SU-DHL-6 (cell line): ENCODE results near the gene CIAO2B.

Source experiments
- H2AFZ ChIP-seq: fragments of 200-600 bp; sonication (generic); 2 replicates; pipeline ENCODE4 v1.6.1; 2014; ENCODE audit warnings: low read depth, mild to moderate bottlenecking, moderate library complexity, mixed read lengths, antibody characterized with exemption, low read length; ENCODE audit not compliant: severe bottlenecking
- H3F3A ChIP-seq: fragments of 200-600 bp; shearing (Covaris generic); 2 replicates; pipeline ENCODE4 v1.6.0; 2016; ENCODE audit warnings: antibody characterized with exemption, mild to moderate bottlenecking; ENCODE audit not compliant: insufficient read depth
- H3K27ac ChIP-seq: fragments of 200-600 bp; sonication (generic); 2 replicates; pipeline ENCODE4 v1.5.1; 2016; ENCODE audit warnings: low read depth, mild to moderate bottlenecking, low read length, moderate library complexity, mixed read lengths
- H3K27me3 ChIP-seq: fragments of 200-600 bp; sonication (generic), shearing (Covaris generic); 2 replicates; pipeline ENCODE4 v1.6.0; 2014; ENCODE audit warnings: mild to moderate bottlenecking, low read length
- H3K36me3 ChIP-seq: fragments of 200-600 bp; sonication (generic); 2 replicates; pipeline ENCODE4 v1.6.1; 2014; ENCODE audit warnings: mild to moderate bottlenecking, low read length, mixed read lengths
- H3K4me2 ChIP-seq: fragments of 300-600, 200-600 bp; shearing (Covaris generic), sonication (generic); 2 replicates; pipeline ENCODE4 v1.6.0; 2014; ENCODE audit warnings: low read length, low read depth, mild to moderate bottlenecking; ENCODE audit not compliant: poor library complexity, severe bottlenecking
- H3K4me3 ChIP-seq: fragments of 200-600 bp; sonication (generic); 2 replicates; pipeline ENCODE4 v1.5.1; 2014; ENCODE audit warnings: antibody characterized with exemption, low read length, mild to moderate bottlenecking, mixed read lengths; ENCODE audit not compliant: insufficient read depth, poor library complexity, severe bottlenecking
- H3K79me2 ChIP-seq: fragments of 200-600 bp; sonication (generic); 2 replicates; pipeline ENCODE4 v1.6.1; 2014; ENCODE audit warnings: mild to moderate bottlenecking, low read length, moderate library complexity; ENCODE audit not compliant: insufficient read depth
- H3K9ac ChIP-seq: fragments of 200-600 bp; sonication (generic); 2 replicates; pipeline ENCODE4 v1.7.0; 2014; ENCODE audit warnings: mild to moderate bottlenecking, low read length
- H3K9me2 ChIP-seq: fragments of 200-600 bp; sonication (generic); replicated peaks from 2 replicates; pipeline ENCODE4 v1.6.1; 2014; ENCODE audit warnings: low read length; ENCODE audit not compliant: insufficient read depth
- H3K9me3 ChIP-seq: fragments of 200-600 bp; sonication (generic); 2 replicates; pipeline ENCODE4 v1.6.1; 2014; ENCODE audit warnings: low read length, mixed read lengths; ENCODE audit not compliant: insufficient read depth
- H4K20me1 ChIP-seq: fragments of 200-600 bp; sonication (generic); 2 replicates; pipeline ENCODE4 v1.6.1; 2014; ENCODE audit warnings: low read depth, mild to moderate bottlenecking, antibody characterized with exemption, low read length, moderate library complexity, mixed read lengths
- EZH2phosphoT487 ChIP-seq: fragments of 200-600 bp; sonication (generic), shearing (Covaris generic); conservative IDR thresholded peaks from 2 replicates; pipeline ENCODE4 v1.6.1; 2018; ENCODE audit warnings: mild to moderate bottlenecking, antibody characterized with exemption, low read length, moderate library complexity, mixed read lengths
- TF ChIP-seq, protein P1 (sequence below): fragments of 200-600 bp; sonication (generic); IDR thresholded peaks from one replicate; pipeline ENCODE4 v1.5.1; 2017; ENCODE audit warnings: antibody characterized with exemption, mild to moderate bottlenecking, low read length, moderate library complexity; ENCODE audit not compliant: insufficient read depth, poor library complexity, severe bottlenecking

The CIAO2B gene

DNA sequence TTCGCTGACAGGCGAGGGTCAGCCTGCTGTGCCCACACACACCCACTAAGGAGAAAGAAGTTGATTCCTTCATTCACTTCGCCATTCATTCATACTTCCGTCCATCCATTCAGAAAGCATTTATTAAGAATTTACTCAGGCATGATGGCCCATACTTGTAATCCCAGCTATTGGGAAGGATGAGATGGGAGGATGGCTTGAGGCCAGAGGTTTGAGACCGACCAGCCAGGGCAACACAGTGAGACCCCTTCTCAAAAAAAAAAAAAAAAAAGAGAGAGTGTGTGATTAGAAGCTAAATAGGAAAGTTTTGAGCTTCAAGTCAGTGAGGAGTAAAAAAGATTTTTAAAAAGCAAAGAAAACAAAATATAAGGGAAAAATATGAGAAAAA lies 9.8 kb upstream of the CIAO2B start:
- H3F3A ChIP-seq, result no peaks in the 10 kb centered on the region
- no peaks in the 10 kb centered on the region for H3K9me3 ChIP-seq
- no peak overlapping the region for H3K4me2 ChIP-seq
- H3K4me3 ChIP-seq, result no peak overlapping the region
- no peaks in the 10 kb centered on the region for H3K79me2 ChIP-seq
- H3K9ac ChIP-seq, result no peak overlapping the region
- H4K20me1 ChIP-seq, result no peaks in the 10 kb centered on the region
- H3K27ac ChIP-seq, result no peak overlapping the region
- no peaks in the 10 kb centered on the region for H3K36me3 ChIP-seq
- H3K27me3 ChIP-seq, result no peaks in the 10 kb centered on the region
- H2AFZ ChIP-seq, result no peak overlapping the region
- TF ChIP-seq, protein P1, sequence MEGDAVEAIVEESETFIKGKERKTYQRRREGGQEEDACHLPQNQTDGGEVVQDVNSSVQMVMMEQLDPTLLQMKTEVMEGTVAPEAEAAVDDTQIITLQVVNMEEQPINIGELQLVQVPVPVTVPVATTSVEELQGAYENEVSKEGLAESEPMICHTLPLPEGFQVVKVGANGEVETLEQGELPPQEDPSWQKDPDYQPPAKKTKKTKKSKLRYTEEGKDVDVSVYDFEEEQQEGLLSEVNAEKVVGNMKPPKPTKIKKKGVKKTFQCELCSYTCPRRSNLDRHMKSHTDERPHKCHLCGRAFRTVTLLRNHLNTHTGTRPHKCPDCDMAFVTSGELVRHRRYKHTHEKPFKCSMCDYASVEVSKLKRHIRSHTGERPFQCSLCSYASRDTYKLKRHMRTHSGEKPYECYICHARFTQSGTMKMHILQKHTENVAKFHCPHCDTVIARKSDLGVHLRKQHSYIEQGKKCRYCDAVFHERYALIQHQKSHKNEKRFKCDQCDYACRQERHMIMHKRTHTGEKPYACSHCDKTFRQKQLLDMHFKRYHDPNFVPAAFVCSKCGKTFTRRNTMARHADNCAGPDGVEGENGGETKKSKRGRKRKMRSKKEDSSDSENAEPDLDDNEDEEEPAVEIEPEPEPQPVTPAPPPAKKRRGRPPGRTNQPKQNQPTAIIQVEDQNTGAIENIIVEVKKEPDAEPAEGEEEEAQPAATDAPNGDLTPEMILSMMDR, result no peak
- TF ChIP-seq EZH2phosphoT487, result no peak
- no peaks in the 10 kb centered on the region for H3K9me2 ChIP-seq

DNA sequence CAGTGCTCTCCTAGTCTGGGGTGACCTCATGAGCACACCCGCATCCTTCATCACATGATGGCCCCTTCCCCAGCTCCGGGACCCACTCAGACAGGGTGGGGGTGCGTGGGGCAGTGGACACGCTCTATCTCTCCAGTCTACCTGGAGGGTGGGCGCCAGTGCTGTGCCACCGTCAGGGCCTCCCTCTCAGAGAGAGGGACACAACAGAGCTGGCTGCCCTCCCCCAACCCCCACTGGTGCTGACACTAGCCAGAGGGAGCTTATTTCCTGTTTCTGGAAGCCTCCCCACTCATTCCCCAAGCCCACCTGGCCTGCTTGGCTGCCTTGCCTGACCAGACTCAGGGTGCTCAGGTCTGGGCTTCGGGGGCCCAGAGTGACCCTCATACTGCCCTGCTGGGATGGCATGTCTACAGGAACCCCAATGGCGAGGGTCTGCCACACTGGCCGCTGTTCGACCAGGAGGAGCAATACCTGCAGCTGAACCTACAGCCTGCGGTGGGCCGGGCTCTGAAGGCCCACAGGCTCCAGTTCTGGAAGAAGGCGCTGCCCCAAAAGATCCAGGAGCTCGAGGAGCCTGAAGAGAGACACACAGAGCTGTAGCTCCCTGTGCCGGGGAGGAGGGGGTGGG lies 9.3 kb upstream of the CIAO2B start:
- Histone ChIP-seq H3K9me3 (no peaks in the 10 kb centered on the region), H3K9ac (no peak overlapping the region), H3K9me2 (no peaks in the 10 kb centered on the region), H3K79me2 (no peaks in the 10 kb centered on the region), H3F3A (no peaks in the 10 kb centered on the region), H2AFZ (no peak overlapping the region), H3K27me3 (no peaks in the 10 kb centered on the region), H3K4me3 (no peak overlapping the region), H3K27ac (no peak overlapping the region), H4K20me1 (no peaks in the 10 kb centered on the region), H3K36me3 (no peaks in the 10 kb centered on the region), H3K4me2 (no peak overlapping the region)
- TF ChIP-seq, protein P1, result no peak
- TF ChIP-seq EZH2phosphoT487, result no peak

DNA sequence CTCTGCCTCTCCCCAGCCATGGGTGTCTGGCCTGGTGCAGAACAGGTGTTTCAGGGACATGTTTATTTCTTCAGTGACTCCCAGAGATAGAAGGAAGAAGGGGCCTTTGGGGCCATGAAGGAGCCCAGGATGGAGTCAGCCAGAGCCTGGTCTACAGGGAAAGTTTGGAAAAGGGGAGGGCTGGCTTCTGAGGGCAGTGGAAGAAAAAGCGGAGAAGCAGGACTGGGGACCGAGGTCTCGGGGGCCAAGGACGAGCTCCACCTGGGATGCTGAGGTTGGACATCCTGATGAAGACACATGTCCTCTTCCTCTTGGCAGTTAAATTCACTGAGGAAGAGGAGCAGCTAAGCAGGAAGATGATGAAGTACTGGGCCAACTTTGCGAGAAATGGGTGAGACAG lies 8.8 kb upstream of the CIAO2B start:
- no peaks in the 10 kb centered on the region for H3F3A ChIP-seq
- TF ChIP-seq EZH2phosphoT487, result no peak
- TF ChIP-seq, protein P1, result no peak
- no peaks in the 10 kb centered on the region for H3K79me2 ChIP-seq
- no peak overlapping the region for H3K4me2 ChIP-seq
- H3K27me3 ChIP-seq, result no peaks in the 10 kb centered on the region
- H3K9me2 ChIP-seq, result no peaks in the 10 kb centered on the region
- no peak overlapping the region for H3K27ac ChIP-seq
- H3K36me3 ChIP-seq, result no peaks in the 10 kb centered on the region
- no peaks in the 10 kb centered on the region for H3K9me3 ChIP-seq
- no peak overlapping the region for H2AFZ ChIP-seq
- H3K4me3 ChIP-seq, result no peak overlapping the region
- no peak overlapping the region for H3K9ac ChIP-seq
- no peaks in the 10 kb centered on the region for H4K20me1 ChIP-seq

DNA sequence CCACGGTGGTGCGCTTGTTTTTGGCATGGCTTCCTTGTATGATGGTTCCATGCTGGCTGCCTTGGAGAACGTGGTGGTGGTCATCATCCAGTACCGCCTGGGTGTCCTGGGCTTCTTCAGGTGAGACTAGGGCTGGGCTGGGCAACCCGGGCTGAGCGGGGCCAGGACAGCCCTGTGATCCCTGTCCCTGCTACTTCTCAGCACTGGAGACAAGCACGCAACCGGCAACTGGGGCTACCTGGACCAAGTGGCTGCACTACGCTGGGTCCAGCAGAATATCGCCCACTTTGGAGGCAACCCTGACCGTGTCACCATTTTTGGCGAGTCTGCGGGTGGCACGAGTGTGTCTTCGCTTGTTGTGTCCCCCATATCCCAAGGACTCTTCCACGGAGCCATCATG lies 6.0 kb upstream of the CIAO2B start:
- no peak overlapping the region for H2AFZ ChIP-seq
- TF ChIP-seq EZH2phosphoT487, result no peak
- TF ChIP-seq, protein P1, result no peak
- H4K20me1 ChIP-seq, result no peaks in the 10 kb centered on the region
- no peak overlapping the region for H3K27ac ChIP-seq
- no peaks in the 10 kb centered on the region for H3K79me2 ChIP-seq
- no peaks in the 10 kb centered on the region for H3K36me3 ChIP-seq
- H3K27me3 ChIP-seq, result no peaks in the 10 kb centered on the region
- no peak overlapping the region for H3K9ac ChIP-seq
- no peaks in the 10 kb centered on the region for H3K9me2 ChIP-seq
- H3K4me3 ChIP-seq, result no peak overlapping the region
- H3F3A ChIP-seq, result no peaks in the 10 kb centered on the region
- no peaks in the 10 kb centered on the region for H3K9me3 ChIP-seq
- H3K4me2 ChIP-seq, result no peak overlapping the region
